ENCODE data around the gene POT1. TPM values are rescaled to one million over a fixed set of nuclear protein-coding genes. Genes with fewer than 3 reads are reported as not detected.

POT1 gene
- total and polyA plus RNA-seq, 12 donors, result 5.1 to 24.7 (median 15.5) TPM

DNA sequence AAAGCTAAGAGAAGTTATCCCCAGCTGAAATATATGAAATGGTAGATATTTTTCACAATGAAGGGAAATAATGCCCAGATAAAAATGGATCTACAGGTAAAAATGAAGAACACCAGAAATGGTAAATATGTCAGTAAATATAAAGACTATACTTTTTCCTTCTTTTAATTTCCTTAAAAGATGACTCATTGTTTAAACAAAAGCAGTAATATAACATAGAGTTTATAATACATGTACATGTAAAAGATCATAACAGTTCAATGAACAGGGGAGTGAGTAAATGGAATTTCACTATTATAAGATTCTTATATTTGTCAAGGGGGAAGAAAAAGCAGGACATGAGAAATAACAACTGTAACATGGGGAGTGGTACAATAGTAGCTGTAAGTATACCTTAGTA lies 7.4 kb downstream of the POT1 start:
- DNase-seq, result no peak
- intact Hi-C loops (cut with DNase I), result no loop called here
- H3K27ac ChIP-seq, result no peak overlapping the region

DNA sequence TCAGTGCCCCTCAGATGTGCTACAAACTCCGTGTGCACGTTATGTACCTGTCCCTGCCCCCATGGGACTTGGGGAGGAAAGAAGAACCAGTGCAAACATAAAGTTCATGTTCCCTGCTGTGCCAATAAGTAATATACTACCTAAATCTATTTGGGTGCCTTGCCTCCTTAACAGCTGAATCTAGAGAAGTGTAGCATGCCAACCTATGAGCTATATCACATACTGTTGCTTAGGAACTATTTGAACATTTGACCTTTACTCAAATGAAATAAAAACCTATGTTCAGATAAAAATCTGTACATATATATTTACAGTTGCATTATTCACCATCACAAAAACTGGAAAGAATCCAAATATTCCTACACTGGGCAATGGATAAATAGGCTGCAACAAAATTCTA lies 9.8 kb downstream of the POT1 start:
- H3K36me3 ChIP-seq, result peaks cover 0 to 14% (median 4%) of the 10 kb centered on the region in 9 donors
- no peak for ATAC-seq
- H3K4me3 ChIP-seq, result no peak overlapping the region
- no peaks in the 10 kb centered on the region for H3K27me3 ChIP-seq
- WGBS, 2 donors, result 98 to 100% methylated on average over 2 of the region's 2 CpGs
- TF ChIP-seq, protein P1, sequence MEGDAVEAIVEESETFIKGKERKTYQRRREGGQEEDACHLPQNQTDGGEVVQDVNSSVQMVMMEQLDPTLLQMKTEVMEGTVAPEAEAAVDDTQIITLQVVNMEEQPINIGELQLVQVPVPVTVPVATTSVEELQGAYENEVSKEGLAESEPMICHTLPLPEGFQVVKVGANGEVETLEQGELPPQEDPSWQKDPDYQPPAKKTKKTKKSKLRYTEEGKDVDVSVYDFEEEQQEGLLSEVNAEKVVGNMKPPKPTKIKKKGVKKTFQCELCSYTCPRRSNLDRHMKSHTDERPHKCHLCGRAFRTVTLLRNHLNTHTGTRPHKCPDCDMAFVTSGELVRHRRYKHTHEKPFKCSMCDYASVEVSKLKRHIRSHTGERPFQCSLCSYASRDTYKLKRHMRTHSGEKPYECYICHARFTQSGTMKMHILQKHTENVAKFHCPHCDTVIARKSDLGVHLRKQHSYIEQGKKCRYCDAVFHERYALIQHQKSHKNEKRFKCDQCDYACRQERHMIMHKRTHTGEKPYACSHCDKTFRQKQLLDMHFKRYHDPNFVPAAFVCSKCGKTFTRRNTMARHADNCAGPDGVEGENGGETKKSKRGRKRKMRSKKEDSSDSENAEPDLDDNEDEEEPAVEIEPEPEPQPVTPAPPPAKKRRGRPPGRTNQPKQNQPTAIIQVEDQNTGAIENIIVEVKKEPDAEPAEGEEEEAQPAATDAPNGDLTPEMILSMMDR (IDR thresholded peaks at IDR 0.05), result no peak
- no peak for DNase-seq
- no peak overlapping the region for H3K27ac ChIP-seq
- H3K4me1 ChIP-seq, result peaks cover 0 to 45% (median 18%) of the 10 kb centered on the region in 9 donors
- H3K9me3 ChIP-seq, result no peaks in the 10 kb centered on the region
- intact Hi-C loops (cut with DNase I), result no loop called here

More for the DNA sequence above, 7.4 kb downstream of the POT1 start:
- H3K36me3 ChIP-seq, result peaks cover 0 to 14% (median 0%) of the 10 kb centered on the region in 9 donors
- H3K9me3 ChIP-seq, result no peaks in the 10 kb centered on the region
- TF ChIP-seq, protein P1 (IDR thresholded peaks at IDR 0.05), result no peak
- peaks cover 0 to 44% (median 19%) of the 10 kb centered on the region in 9 donors for H3K4me1 ChIP-seq
- no peaks in the 10 kb centered on the region for H3K27me3 ChIP-seq
- no peak for ATAC-seq
- H3K4me3 ChIP-seq, result no peak overlapping the region

DNA sequence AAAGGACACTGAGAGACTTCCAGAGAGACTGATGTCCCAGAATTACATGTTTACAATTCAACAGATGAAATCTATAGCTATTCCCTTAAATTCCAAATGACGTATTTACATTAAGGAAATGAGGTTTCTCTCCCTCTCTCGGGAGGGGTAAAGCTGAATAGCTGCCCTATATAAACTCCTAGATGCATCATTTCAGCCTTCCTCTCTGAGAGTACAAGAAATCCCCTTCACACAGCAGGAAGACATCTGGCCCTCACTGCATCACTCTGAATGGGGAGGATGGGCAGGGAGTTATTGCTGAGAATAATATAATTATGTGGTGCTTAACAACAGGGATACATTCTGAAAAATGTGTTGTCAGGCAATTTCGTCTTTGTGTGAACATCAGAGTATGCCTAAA lies 11.0 kb downstream of the POT1 start:
- Histone ChIP-seq H3K4me3 (no peak overlapping the region), H3K27ac (no peak overlapping the region), H3K27me3 (no peaks in the 10 kb centered on the region), H3K9me3 (no peaks in the 10 kb centered on the region), H3K4me1 (peaks cover 0 to 43% (median 9%) of the 10 kb centered on the region in 9 donors), H3K36me3 (peaks cover 0 to 24% (median 8%) of the 10 kb centered on the region in 9 donors)
- TF ChIP-seq, protein P1 (IDR thresholded peaks at IDR 0.05), result no peak
- ATAC-seq, result no peak
- WGBS, 2 donors, result 94 to 97% methylated on average over 3 of the region's 3 CpGs
- intact Hi-C loops (cut with DNase I), result no loop called here
- no peak for DNase-seq

DNA sequence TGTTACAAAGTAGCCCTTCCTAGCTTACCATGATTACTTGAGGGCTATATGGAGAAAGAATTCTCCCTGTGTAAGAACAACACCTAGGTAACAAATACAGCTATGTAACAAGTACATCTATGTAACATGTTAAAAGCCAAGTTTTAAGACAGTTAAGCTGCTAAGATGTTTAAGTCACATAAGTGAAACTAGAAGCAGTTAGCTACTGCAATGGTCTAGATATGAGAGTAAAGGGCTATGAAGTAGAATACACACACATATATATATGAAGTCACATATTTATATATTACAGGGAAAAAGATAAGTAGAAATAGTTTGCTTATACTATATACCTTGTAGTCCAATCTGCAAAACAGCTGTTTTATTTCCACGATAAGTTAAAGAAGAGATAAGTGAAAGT lies 14.4 kb downstream of the POT1 start:
- DNase-seq (no peak), ATAC-seq (no peak)
- no peaks in the 10 kb centered on the region for H3K9me3 ChIP-seq
- WGBS, 2 donors, result 85 to 86% methylated on average over 1 of the region's 1 CpG
- intact Hi-C loops (cut with DNase I), result no loop called here
- H3K27me3 ChIP-seq, result no peaks in the 10 kb centered on the region
- H3K4me3 ChIP-seq, result no peak overlapping the region
- peaks cover 0 to 25% (median 8%) of the 10 kb centered on the region in 9 donors for H3K4me1 ChIP-seq
- H3K36me3 ChIP-seq, result peaks cover 0 to 35% (median 8%) of the 10 kb centered on the region in 9 donors
- H3K27ac ChIP-seq, result no peak overlapping the region
- TF ChIP-seq, protein P1 (IDR thresholded peaks at IDR 0.05), result no peak
